HEK293 (cell line): ENCODE results near the gene MSL2.

Experiments
- CTCF ChIA-PET: fragments of 350-600 bp; formaldehyde crosslinking; extraction: SDS; loops from one replicate; lab custom pipeline; 2021; ENCODE audit warnings: antibody characterized with exemption; lab: Yijun Ruan, JAX
- POLR2A ChIA-PET: fragments of 300-600 bp; formaldehyde crosslinking; extraction: SDS; loops from one replicate; lab custom pipeline; 2020; ENCODE audit warnings: antibody characterized with exemption, inconsistent platforms; lab: Yijun Ruan, JAX
- H3K27ac ChIP-seq: fragments of 200-500 bp; sonication (Bioruptor generic); 2 replicates; pipeline ENCODE4 v1.5.1; 2014; ENCODE audit warnings: low read depth, low read length, control low read depth, inconsistent platforms; ENCODE audit errors: extremely low read depth
- H3K36me3 ChIP-seq, 2 experiments: fragments of 200-500 bp in 1 of 2; sonication (Bioruptor generic) in 1 of 2; 1 replicate in 1 of 2; 2 replicates in 1 of 2; pipeline ENCODE4 v1.5.1; 2014 to 2017; ENCODE audit warnings: inconsistent platforms in 2 of 2, low read length in 2 of 2; ENCODE audit not compliant: control insufficient read depth in 2 of 2, insufficient read depth in 1 of 2
- H3K4me1 ChIP-seq: fragments of 200-500 bp; sonication (Bioruptor generic); 2 replicates; pipeline ENCODE4 v1.5.1; 2014; ENCODE audit warnings: mild to moderate bottlenecking, low read length, inconsistent platforms; ENCODE audit not compliant: control insufficient read depth, insufficient read depth
- H3K4me3 ChIP-seq: 2 replicates; pipeline ENCODE4 v1.5.1; 2011; ENCODE audit warnings: low read depth, mild to moderate bottlenecking, control low read depth, low read length, moderate library complexity
- H3K9me3 ChIP-seq: fragments of 200-500 bp; sonication (Bioruptor generic); 2 replicates; pipeline ENCODE4 v1.5.1; 2014; ENCODE audit warnings: low read depth, low read length, inconsistent platforms; ENCODE audit not compliant: control insufficient read depth, insufficient read depth
- AEBP2 ChIP-seq: fragments of 450-650 bp; formaldehyde crosslinking; IDR thresholded peaks from 2 replicates; pipeline ENCODE4 v1.5.1; 2016; ENCODE audit warnings: missing biosample characterization, missing genetic modification characterization, borderline replicate concordance
- BCL6B ChIP-seq: fragments of 450-650 bp; formaldehyde crosslinking; IDR thresholded peaks from 2 replicates; pipeline ENCODE4 v1.5.1; 2017; ENCODE audit warnings: missing biosample characterization, missing genetic modification characterization
- HOXC10 ChIP-seq: sonication (generic); formaldehyde crosslinking; IDR thresholded peaks from 2 replicates; pipeline ENCODE4 v1.8.1; 2023; ENCODE audit warnings: mild to moderate bottlenecking, missing genetic modification reagents
- MZF1 ChIP-seq: fragments of 450-650 bp; formaldehyde crosslinking; IDR thresholded peaks from 2 replicates; pipeline ENCODE4 v1.5.1; 2017; ENCODE audit warnings: missing biosample characterization, missing genetic modification characterization, borderline replicate concordance
- PRDM2 ChIP-seq: fragments of 450-650 bp; formaldehyde crosslinking; IDR thresholded peaks from 2 replicates; pipeline ENCODE4 v1.5.1; 2016; ENCODE audit warnings: missing biosample characterization, missing genetic modification characterization, borderline replicate concordance
- PRDM4 ChIP-seq: fragments of 450-650 bp; formaldehyde crosslinking; IDR thresholded peaks from 2 replicates; pipeline ENCODE4 v1.5.1; 2017; ENCODE audit warnings: missing biosample characterization, missing genetic modification characterization
- YY2 ChIP-seq: fragments of 450-650 bp; formaldehyde crosslinking; IDR thresholded peaks from 2 replicates; pipeline ENCODE4 v1.5.1; 2016; ENCODE audit warnings: missing biosample characterization, missing genetic modification characterization
- ZNF10 ChIP-seq: fragments of 450-650 bp; formaldehyde crosslinking; IDR thresholded peaks from 2 replicates; pipeline ENCODE4 v1.5.1; 2017; ENCODE audit warnings: missing biosample characterization, missing genetic modification characterization
- ZNF112 ChIP-seq: fragments of 450-650 bp; formaldehyde crosslinking; IDR thresholded peaks from 2 replicates; pipeline ENCODE4 v1.5.0; 2017; ENCODE audit warnings: missing biosample characterization, missing genetic modification characterization
- ZNF239 ChIP-seq: fragments of 450-650 bp; formaldehyde crosslinking; IDR thresholded peaks from 2 replicates; pipeline ENCODE4 v1.5.1; 2016; ENCODE audit warnings: missing biosample characterization, missing genetic modification characterization
- ZNF248 ChIP-seq: fragments of 450-650 bp; formaldehyde crosslinking; IDR thresholded peaks from 2 replicates; pipeline ENCODE4 v1.5.1; 2017; ENCODE audit warnings: missing biosample characterization, missing genetic modification characterization
- ZNF311 ChIP-seq: fragments of 450-650 bp; formaldehyde crosslinking; IDR thresholded peaks from 2 replicates; pipeline ENCODE4 v1.5.1; 2017; ENCODE audit warnings: missing biosample characterization, missing genetic modification characterization, borderline replicate concordance
- ZNF341 ChIP-seq: fragments of 450-650 bp; formaldehyde crosslinking; IDR thresholded peaks from 2 replicates; pipeline ENCODE4; 2016; ENCODE audit warnings: low read depth, missing biosample characterization, missing genetic modification characterization
- ZNF513 ChIP-seq: fragments of 450-650 bp; IDR thresholded peaks from 2 replicates; pipeline ENCODE4 v1.5.1; 2018; ENCODE audit warnings: missing biosample characterization, missing genetic modification characterization
- ZNF514 ChIP-seq: fragments of 450-650 bp; formaldehyde crosslinking; IDR thresholded peaks from 2 replicates; pipeline ENCODE4 v1.5.1; 2016; ENCODE audit warnings: missing biosample characterization, missing genetic modification characterization
- ZNF529 ChIP-seq: fragments of 450-650 bp; formaldehyde crosslinking; IDR thresholded peaks from 2 replicates; pipeline ENCODE4 v1.5.1; 2017; ENCODE audit warnings: missing genetic modification characterization, missing biosample characterization; ENCODE audit not compliant: insufficient replicate concordance
- ZNF639 ChIP-seq: fragments of 450-650 bp; formaldehyde crosslinking; IDR thresholded peaks from 2 replicates; pipeline ENCODE4 v1.5.1; 2016; ENCODE audit warnings: missing biosample characterization, missing genetic modification characterization
- ZNF654 ChIP-seq: fragments of 450-650 bp; formaldehyde crosslinking; IDR thresholded peaks from 2 replicates; pipeline ENCODE4 v1.5.1; 2016; ENCODE audit warnings: low read depth, missing biosample characterization, missing genetic modification characterization
- ZNF785 ChIP-seq: fragments of 450-650 bp; formaldehyde crosslinking; IDR thresholded peaks from 2 replicates; pipeline ENCODE4 v1.5.1; 2016; ENCODE audit warnings: missing biosample characterization, missing genetic modification characterization
- ZNF792 ChIP-seq: fragments of 450-650 bp; formaldehyde crosslinking; IDR thresholded peaks from 2 replicates; pipeline ENCODE4 v1.5.1; 2016; ENCODE audit warnings: missing biosample characterization, missing genetic modification characterization

MSL2 gene

GRCh38 chr3:136152963-136153362, 43.2 kb downstream of the MSL2 start (continued):
- no peak for TF ChIP-seq AEBP2
- no peak for TF ChIP-seq ZNF639 (tag by site-specific recombination)
- no peak for TF ChIP-seq ZNF792
- no peak for TF ChIP-seq ZNF311 (tag by site-specific recombination)
- no peak for TF ChIP-seq ZNF513
- TF ChIP-seq MZF1 (tag by site-specific recombination), result no peak
- TF ChIP-seq PRDM2 (tag by site-specific recombination), result no peak

GRCh38 chr3:136152176-136152843, 43.8 kb downstream of the MSL2 start:
- Histone ChIP-seq H3K27ac (no peak overlapping the region), H3K4me3 (no peak overlapping the region), H3K4me1 (peaks cover 16% of the 10 kb centered on the region), H3K9me3 (no peaks in the 10 kb centered on the region), H3K36me3 (peaks cover 0 to 16% of the 10 kb centered on the region in 2 experiments; a peak in 1 of 3 replicates)
- POLR2A ChIA-PET, result no interaction called here
- TF ChIP-seq ZNF248 (tag by site-specific recombination) (no peak), ZNF654 (tag by site-specific recombination) (no peak), ZNF529 (tag by site-specific recombination) (no peak), PRDM4 (tag by site-specific recombination) (no peak), BCL6B (tag by site-specific recombination) (no peak), YY2 (tag by site-specific recombination) (no peak), HOXC10 (CRISPR knock-in tag) (no peak), ZNF112 (no peak), ZNF514 (tag by site-specific recombination) (no peak), ZNF239 (tag by site-specific recombination) (no peak), ZNF785 (tag by site-specific recombination) (no peak), ZNF341 (tag by site-specific recombination) (no peak), ZNF10 (no peak)
- CTCF ChIA-PET, result no interaction called here
